H9 (cell line): Measurements from ENCODE around the gene PLB1. TPM values are rescaled to one million over a fixed set of nuclear protein-coding genes. Genes with fewer than 3 reads are reported as not detected.

Experiments
- DNase-seq: peaks from one replicate; pipeline ENCODE4 v3.0.0-alpha.2; 2017
- H2AFZ ChIP-seq: one replicate; pipeline ENCODE4 v1.6.1; 2013; ENCODE audit warnings: mild to moderate bottlenecking, low read length, control low read depth, moderate library complexity
- H2AK5ac ChIP-seq: 2 replicates; pipeline ENCODE4 v1.6.1; 2013; ENCODE audit warnings: low read length, control low read depth, mixed read lengths; ENCODE audit not compliant: insufficient read length
- H2BK120ac ChIP-seq: one replicate; pipeline ENCODE4 v1.6.1; 2013; ENCODE audit warnings: low read depth, mild to moderate bottlenecking, low read length, control low read depth, inconsistent platforms; ENCODE audit not compliant: poor library complexity, severe bottlenecking
- H2BK12ac ChIP-seq: 2 replicates; pipeline ENCODE4 v1.6.1; 2013; ENCODE audit warnings: low read length, control low read depth, mixed read lengths, low read depth; ENCODE audit not compliant: insufficient read length
- H2BK15ac ChIP-seq: 2 replicates; pipeline ENCODE4 v1.6.1; 2013; ENCODE audit warnings: low read depth, low read length, control low read depth
- H2BK20ac ChIP-seq: one replicate; pipeline ENCODE4 v1.6.1; 2013; ENCODE audit warnings: low read depth, mild to moderate bottlenecking, low read length, control low read depth, inconsistent platforms; ENCODE audit not compliant: poor library complexity, severe bottlenecking
- H2BK5ac ChIP-seq: 2 replicates; pipeline ENCODE4 v1.6.1; 2013; ENCODE audit warnings: low read length, control low read depth, mixed read lengths; ENCODE audit not compliant: insufficient read length
- H3K14ac ChIP-seq: 2 replicates; pipeline ENCODE4 v1.6.1; 2013; ENCODE audit warnings: low read length, control low read depth; ENCODE audit not compliant: insufficient read depth
- H3K18ac ChIP-seq: 2 replicates; pipeline ENCODE4 v1.6.1; 2013; ENCODE audit warnings: low read depth, mild to moderate bottlenecking, mixed read lengths, low read length, control low read depth; ENCODE audit not compliant: insufficient read length
- H3K23ac ChIP-seq: 2 replicates; pipeline ENCODE4 v1.6.1; 2013; ENCODE audit warnings: low read length, control low read depth, mixed read lengths, low read depth; ENCODE audit not compliant: insufficient read length
- H3K23me2 ChIP-seq: 2 replicates; pipeline ENCODE4 v1.6.1; 2013; ENCODE audit warnings: low read depth, mild to moderate bottlenecking, mixed read lengths, low read length, control low read depth; ENCODE audit not compliant: insufficient read length, poor library complexity, severe bottlenecking
- H3K27ac ChIP-seq: 2 replicates; pipeline ENCODE4 v1.5.1; 2013; ENCODE audit warnings: low read length, control low read depth, mixed read lengths, low read depth; ENCODE audit not compliant: insufficient read length
- H3K27me3 ChIP-seq: 2 replicates; pipeline ENCODE4 v1.6.1; 2013; ENCODE audit warnings: low read length, control low read depth, inconsistent platforms; ENCODE audit not compliant: insufficient read depth
- H3K4ac ChIP-seq: 2 replicates; pipeline ENCODE4 v1.6.1; 2013; ENCODE audit warnings: low read depth, mild to moderate bottlenecking, control low read depth, inconsistent platforms, low read length, moderate library complexity
- H3K4me1 ChIP-seq: 2 replicates; pipeline ENCODE4 v1.6.1; 2013; ENCODE audit warnings: low read length, control low read depth, inconsistent platforms; ENCODE audit not compliant: insufficient read depth
- H3K4me2 ChIP-seq: 2 replicates; pipeline ENCODE4 v1.6.1; 2013; ENCODE audit warnings: low read length, control low read depth, mixed read lengths; ENCODE audit not compliant: insufficient read length, insufficient read depth
- H3K56ac ChIP-seq: 2 replicates; pipeline ENCODE4 v1.6.1; 2013; ENCODE audit warnings: low read depth, mild to moderate bottlenecking, mixed read lengths, low read length, control low read depth; ENCODE audit not compliant: insufficient read length
- H3K79me1 ChIP-seq: 2 replicates; pipeline ENCODE4 v1.6.1; 2013; ENCODE audit warnings: low read depth, mild to moderate bottlenecking, moderate library complexity, low read length, control low read depth, inconsistent platforms; ENCODE audit not compliant: insufficient read depth, poor library complexity, severe bottlenecking
- H3K79me2 ChIP-seq: 2 replicates; pipeline ENCODE4 v1.6.1; 2013; ENCODE audit warnings: low read length, control low read depth, inconsistent platforms; ENCODE audit not compliant: insufficient read depth
- H3K9ac ChIP-seq: 2 replicates; pipeline ENCODE4 v1.6.1; 2013; ENCODE audit warnings: low read length, control low read depth, mixed read lengths; ENCODE audit not compliant: insufficient read length; ENCODE audit errors: extremely low read depth
- H3K9me3 ChIP-seq: one replicate; pipeline ENCODE4 v1.6.1; 2013; ENCODE audit warnings: low read depth, low read length, inconsistent platforms; ENCODE audit not compliant: control insufficient read depth
- H3T11ph ChIP-seq: one replicate; pipeline ENCODE4 v1.6.1; 2013; ENCODE audit warnings: mild to moderate bottlenecking, low read length, control low read depth, inconsistent platforms
- H4K20me1 ChIP-seq: one replicate; pipeline ENCODE4 v1.6.1; 2013; ENCODE audit not compliant: control insufficient read depth, insufficient read length, insufficient read depth
- H4K5ac ChIP-seq: 2 replicates; pipeline ENCODE4 v1.6.1; 2013; ENCODE audit warnings: low read depth, mild to moderate bottlenecking, mixed read lengths, low read length, control low read depth; ENCODE audit not compliant: insufficient read length
- H4K8ac ChIP-seq: replicated peaks from 2 replicates; pipeline ENCODE4 v1.6.1; 2013; ENCODE audit warnings: low read length, control low read depth, mixed read lengths, low read depth; ENCODE audit not compliant: insufficient read length
- H4K91ac ChIP-seq: 2 replicates; pipeline ENCODE4 v1.6.1; 2013; ENCODE audit warnings: low read depth, mild to moderate bottlenecking, moderate library complexity, mixed read lengths, low read length, control low read depth; ENCODE audit not compliant: insufficient read length
- H3K27ac Mint-ChIP-seq, 3 experiments: 2 replicates in 2 of 3; 3 replicates in 1 of 3; pipeline ENCODE4 v1.8.0; 2020 to 2021; ENCODE audit warnings: mixed read lengths in 3 of 3, mild to moderate bottlenecking in 1 of 3, moderate library complexity in 1 of 3
- H3K27me3 Mint-ChIP-seq: 2 replicates; pipeline ENCODE4 v1.8.0; 2021; ENCODE audit warnings: low read depth, mild to moderate bottlenecking, moderate library complexity, mixed read lengths
- H3K36me3 Mint-ChIP-seq, 3 experiments: 2 replicates in 2 of 3; 3 replicates in 1 of 3; pipeline ENCODE4 v1.8.0; 2020 to 2021; ENCODE audit warnings: low read depth in 3 of 3, mixed read lengths in 3 of 3; ENCODE audit not compliant: insufficient read depth in 1 of 3
- H3K4me1 Mint-ChIP-seq, 2 experiments: 2 replicates each; pipeline ENCODE4 v1.8.0; 2020; ENCODE audit warnings: mixed read lengths in 2 of 2
- H3K4me3 Mint-ChIP-seq, 2 experiments: 2 replicates in 1 of 2; 3 replicates in 1 of 2; pipeline ENCODE4 v1.8.0; 2020 to 2021; ENCODE audit warnings: mild to moderate bottlenecking in 2 of 2, mixed read lengths in 2 of 2, moderate library complexity in 1 of 2
- H3K9me3 Mint-ChIP-seq, 2 experiments: 2 replicates in 1 of 2; 3 replicates in 1 of 2; pipeline ENCODE4 v1.8.0; 2020; ENCODE audit warnings: mild to moderate bottlenecking in 2 of 2, mixed read lengths in 2 of 2, moderate library complexity in 1 of 2
- WGBS: extraction: QIAGEN DNeasy Blood & Tissue Kit; methylation state at CpG from one replicate; pipeline ENCODE4 v1.1.7; 2013; ENCODE audit warnings: missing lambda C conversion rate, low lambda C conversion rate, mixed read lengths; ENCODE audit not compliant: insufficient read length; ENCODE audit errors: extremely low coverage; 5-methylcytosine and 5-hydroxymethylcytosine counted together
- total RNA-seq: library from RNA; stranded (reverse); gene quantifications from 2 replicates; pipeline ENCODE4 v1.2.1, GENCODE V29; 2021
- TF ChIP-seq, protein P1 (sequence below): fragments of 200-600 bp; sonication (generic); conservative IDR thresholded peaks from 3 replicates; pipeline ENCODE4 v1.8.0; 2021; ENCODE audit warnings: antibody characterized with exemption, mild to moderate bottlenecking

The PLB1 gene
- total RNA-seq, 1 experiment from 2014 or later = not detected

DNA sequence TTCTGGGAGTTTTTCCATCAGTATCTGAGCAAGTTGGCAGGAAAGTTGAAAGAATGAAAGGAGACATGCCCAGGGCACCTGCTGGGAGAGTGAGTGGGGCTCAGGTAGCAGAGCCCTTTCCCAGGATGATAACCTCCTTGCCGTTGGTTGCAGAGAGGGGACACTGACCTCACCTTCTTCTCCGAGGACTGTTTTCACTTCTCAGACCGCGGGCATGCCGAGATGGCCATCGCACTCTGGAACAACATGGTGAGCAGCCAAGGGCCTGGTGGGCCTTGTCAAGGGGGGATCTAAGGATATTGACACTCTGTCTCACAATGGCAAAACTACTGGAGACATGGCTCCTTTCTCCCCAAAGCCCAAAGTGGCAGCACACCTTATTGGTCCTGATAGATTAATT lies 136.9 kb downstream of the PLB1 start:
- Histone ChIP-seq H2BK20ac (no peak overlapping the region), H3K9me3 (no peaks in the 10 kb centered on the region), H2AFZ (no peak overlapping the region), H3K4me2 (no peak overlapping the region), H4K20me1 (no peaks in the 10 kb centered on the region), H2BK5ac (no peak overlapping the region), H3K27ac (no peak overlapping the region), H3K9ac (no peak overlapping the region), H3K18ac (no peak overlapping the region), H2AK5ac (no peak overlapping the region), H4K8ac (no peak overlapping the region), H3K56ac (no peak overlapping the region), H3K4ac (no peak overlapping the region), H3K4me1 (no peaks in the 10 kb centered on the region), H3K79me1 (no peaks in the 10 kb centered on the region), H3K14ac (no peak overlapping the region), H3K79me2 (no peaks in the 10 kb centered on the region), H4K5ac (no peak overlapping the region), H3K23me2 (no peaks in the 10 kb centered on the region), H3K23ac (no peak overlapping the region), H3K27me3 (no peaks in the 10 kb centered on the region), H3T11ph (no peak overlapping the region), H2BK120ac (no peak overlapping the region), H2BK15ac (no peak overlapping the region), H2BK12ac (no peak overlapping the region), H4K91ac (no peak overlapping the region)
- H3K27me3 Mint-ChIP-seq = no peaks in the 10 kb centered on the region
- TF ChIP-seq, protein P1, sequence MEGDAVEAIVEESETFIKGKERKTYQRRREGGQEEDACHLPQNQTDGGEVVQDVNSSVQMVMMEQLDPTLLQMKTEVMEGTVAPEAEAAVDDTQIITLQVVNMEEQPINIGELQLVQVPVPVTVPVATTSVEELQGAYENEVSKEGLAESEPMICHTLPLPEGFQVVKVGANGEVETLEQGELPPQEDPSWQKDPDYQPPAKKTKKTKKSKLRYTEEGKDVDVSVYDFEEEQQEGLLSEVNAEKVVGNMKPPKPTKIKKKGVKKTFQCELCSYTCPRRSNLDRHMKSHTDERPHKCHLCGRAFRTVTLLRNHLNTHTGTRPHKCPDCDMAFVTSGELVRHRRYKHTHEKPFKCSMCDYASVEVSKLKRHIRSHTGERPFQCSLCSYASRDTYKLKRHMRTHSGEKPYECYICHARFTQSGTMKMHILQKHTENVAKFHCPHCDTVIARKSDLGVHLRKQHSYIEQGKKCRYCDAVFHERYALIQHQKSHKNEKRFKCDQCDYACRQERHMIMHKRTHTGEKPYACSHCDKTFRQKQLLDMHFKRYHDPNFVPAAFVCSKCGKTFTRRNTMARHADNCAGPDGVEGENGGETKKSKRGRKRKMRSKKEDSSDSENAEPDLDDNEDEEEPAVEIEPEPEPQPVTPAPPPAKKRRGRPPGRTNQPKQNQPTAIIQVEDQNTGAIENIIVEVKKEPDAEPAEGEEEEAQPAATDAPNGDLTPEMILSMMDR = no peak
- peaks cover 0 to 6% of the 10 kb centered on the region in 2 experiments; a peak in 2 of 4 replicates for H3K4me1 Mint-ChIP-seq
- no peak overlapping the region for H3K4me3 Mint-ChIP-seq
- DNase-seq = no peak
- no peak overlapping the region for H3K27ac Mint-ChIP-seq
- no peaks in the 10 kb centered on the region; a peak in 1 of 5 replicates for H3K9me3 Mint-ChIP-seq
- WGBS = no CpG with 5 or more reads among the region's 6 CpGs
- H3K36me3 Mint-ChIP-seq = no peaks in the 10 kb centered on the region
